Progenitor cell of endocrine pancreas (in vitro differentiated cells): Measurements from ENCODE around the gene JPH3. TPM values are rescaled to one million over a fixed set of nuclear protein-coding genes. Genes with fewer than 3 reads are reported as not detected.
A peak's percentile ranks its signal among the peaks of the same experiment; 100 is the strongest.

Experiments
- DNase-seq: peaks from one replicate; pipeline ENCODE4 v3.0.0; 2021; ENCODE audit warnings: low spot score; ENCODE audit not compliant: unreplicated experiment
- H3K27ac Mint-ChIP-seq: 2 replicates; pipeline ENCODE4 v1.8.0; 2021; ENCODE audit warnings: mild to moderate bottlenecking, moderate library complexity, mixed read lengths
- H3K27me3 Mint-ChIP-seq: 2 replicates; pipeline ENCODE4 v1.8.0; 2021; ENCODE audit warnings: mixed read lengths
- H3K36me3 Mint-ChIP-seq: 2 replicates; pipeline ENCODE4 v1.8.0; 2022; ENCODE audit warnings: mixed read lengths; ENCODE audit not compliant: insufficient read depth
- H3K4me1 Mint-ChIP-seq: 2 replicates; pipeline ENCODE4 v1.8.0; 2021; ENCODE audit warnings: low read depth, mixed read lengths
- H3K4me3 Mint-ChIP-seq: 2 replicates; pipeline ENCODE4 v1.8.0; 2021; ENCODE audit warnings: low read depth, mild to moderate bottlenecking, moderate library complexity, mixed read lengths
- H3K9me3 Mint-ChIP-seq: 2 replicates; pipeline ENCODE4 v1.8.0; 2021; ENCODE audit warnings: low read depth, mixed read lengths
- CTCF ChIP-seq: fragments of 200-600 bp; sonication (generic); IDR thresholded peaks from one replicate; pipeline ENCODE4 v1.5.0; 2021; ENCODE audit warnings: antibody characterized with exemption, mild to moderate bottlenecking; ENCODE audit not compliant: unreplicated experiment
- total RNA-seq: library from RNA; stranded (reverse); gene quantifications from 2 replicates; pipeline ENCODE4 v1.2.1, GENCODE V29; 2021

The JPH3 gene
- total RNA-seq, 1 donor from 2014 or later: 26.4 TPM

GRCh38 chr16:87720446-87720845 lies 118.1 kb downstream of the JPH3 start:
- Mint-ChIP-seq H3K4me1 (peaks cover 16% of the 10 kb centered on the region), H3K36me3 (peaks cover 38% of the 10 kb centered on the region), H3K9me3 (no peaks in the 10 kb centered on the region), H3K27me3 (no peaks in the 10 kb centered on the region), H3K4me3 (no peak overlapping the region), H3K27ac (no peak overlapping the region)
- DNase-seq: no peak
- no peak for TF ChIP-seq CTCF

DNA sequence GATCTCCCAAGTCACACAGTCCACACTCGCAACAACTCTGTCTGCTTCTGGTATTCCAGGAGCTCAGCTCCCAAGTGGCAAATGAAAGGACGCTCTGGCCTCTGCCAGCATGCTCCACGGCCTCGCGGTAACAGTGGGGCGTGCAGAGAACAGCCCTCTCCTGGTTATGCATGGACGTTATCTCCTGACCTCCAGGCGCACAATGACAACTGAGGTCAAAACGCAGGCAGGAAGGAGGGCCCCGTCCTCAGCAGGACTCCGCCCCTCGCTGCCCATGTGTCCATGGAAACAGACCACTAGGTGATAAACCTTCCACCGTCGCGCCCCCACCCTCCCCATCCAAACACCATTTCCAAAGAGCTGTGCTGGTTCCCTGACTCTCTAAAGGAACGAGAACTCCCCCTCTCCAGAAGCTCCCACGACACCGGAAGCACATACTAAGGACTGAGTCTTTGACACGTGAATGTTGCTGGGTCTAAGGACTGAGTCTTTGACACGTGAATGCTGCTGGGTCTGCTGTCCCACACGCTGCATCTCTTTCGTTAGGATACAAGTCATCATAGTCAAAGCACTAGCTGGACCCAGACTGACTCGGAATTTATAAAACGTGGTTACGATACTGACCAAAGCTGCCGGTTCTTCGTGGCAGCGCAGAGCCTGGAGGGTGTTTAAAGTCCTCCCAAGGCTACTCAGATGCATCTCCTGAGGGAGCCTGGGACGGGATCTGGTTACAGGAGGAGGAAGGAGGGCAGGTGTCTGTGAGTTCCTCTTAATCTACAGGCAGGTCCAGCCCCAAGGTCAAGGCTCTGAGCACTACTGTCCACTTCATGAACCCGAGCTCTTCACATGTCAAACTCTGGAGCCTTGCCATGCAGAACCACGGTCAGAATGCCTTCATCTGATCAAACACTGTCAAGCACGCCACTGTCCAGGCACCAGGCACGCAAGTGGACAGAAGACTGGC lies 119.6 kb downstream of the JPH3 start:
- no peak for DNase-seq
- Mint-ChIP-seq H3K27me3 (no peaks in the 10 kb centered on the region), H3K4me1 (peaks cover 16% of the 10 kb centered on the region), H3K27ac (peak overlapping the region; percentile 29), H3K36me3 (peaks cover 39% of the 10 kb centered on the region), H3K9me3 (no peaks in the 10 kb centered on the region), H3K4me3 (no peak overlapping the region)
- no peak for TF ChIP-seq CTCF

- Mint-ChIP-seq H3K4me3 (no peak overlapping the region), H3K4me1 (peaks cover 16% of the 10 kb centered on the region), H3K9me3 (no peaks in the 10 kb centered on the region), H3K27ac (peak overlapping the region; percentile 29), H3K27me3 (no peaks in the 10 kb centered on the region), H3K36me3 (peaks cover 40% of the 10 kb centered on the region)
- DNase-seq: no peak
- no peak for TF ChIP-seq CTCF
Measured at GRCh38 chr16:87722590-87723225, 120.4 kb downstream of the JPH3 start.

DNA sequence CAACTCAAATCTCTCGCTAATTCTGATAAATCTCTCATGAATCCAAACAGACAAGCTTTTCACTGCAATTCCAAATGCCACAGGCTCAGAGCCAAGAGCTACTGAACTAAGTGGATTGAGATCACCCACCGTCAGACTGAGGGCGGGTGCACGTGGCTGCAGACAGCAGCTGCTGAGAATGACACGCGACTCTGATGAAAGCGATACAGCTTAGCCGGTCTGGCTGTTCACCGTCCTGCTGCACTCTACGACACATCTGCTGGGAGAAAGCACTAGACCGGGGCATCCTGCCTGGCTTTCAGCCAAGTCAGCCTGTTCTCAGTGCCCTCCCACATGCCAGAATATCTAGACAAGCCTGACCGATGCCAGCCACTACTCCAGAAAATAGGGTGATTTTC lies 120.9 kb downstream of the JPH3 start:
- H3K4me1 Mint-ChIP-seq: peaks cover 16% of the 10 kb centered on the region
- TF ChIP-seq CTCF: no peak
- peaks cover 37% of the 10 kb centered on the region for H3K36me3 Mint-ChIP-seq
- no peaks in the 10 kb centered on the region for H3K9me3 Mint-ChIP-seq
- no peaks in the 10 kb centered on the region for H3K27me3 Mint-ChIP-seq
- DNase-seq: no peak
- no peak overlapping the region for H3K27ac Mint-ChIP-seq
- H3K4me3 Mint-ChIP-seq: no peak overlapping the region

DNA sequence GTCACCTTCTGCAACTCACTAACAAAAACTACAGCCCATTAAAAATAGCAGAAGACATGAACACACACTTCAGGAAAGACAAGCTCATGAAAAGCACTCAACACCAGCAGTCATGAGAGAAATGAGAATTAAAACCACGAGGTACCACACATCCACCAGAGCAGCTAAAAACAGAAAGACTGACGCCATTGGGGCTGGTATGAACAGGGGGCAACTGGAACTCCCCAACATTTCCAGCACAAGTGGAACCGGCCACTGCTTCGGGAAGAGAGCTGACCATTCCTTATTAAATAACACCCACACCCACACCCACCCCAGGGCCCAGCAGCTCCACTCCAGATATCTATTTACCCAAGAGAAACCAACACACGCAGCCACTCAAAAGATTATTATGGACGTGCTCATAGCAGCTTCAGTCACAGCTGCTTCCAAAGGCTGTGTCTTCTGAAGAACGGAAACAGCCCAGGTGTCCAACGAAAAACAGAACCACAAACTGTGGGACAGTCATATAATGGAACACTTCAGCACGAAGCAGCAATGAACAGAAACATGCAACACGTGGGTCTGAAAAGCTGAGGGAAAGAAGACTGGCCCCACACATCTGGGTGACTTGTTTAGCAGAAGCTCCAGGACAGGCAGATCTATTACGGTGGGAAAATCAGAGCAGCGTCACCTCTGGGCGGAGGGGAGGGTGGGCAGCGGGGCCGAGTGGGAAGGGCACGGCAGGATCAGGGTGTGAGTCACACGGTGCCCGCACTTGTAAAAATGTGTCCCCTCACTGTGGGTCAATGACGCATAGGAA lies 122.4 kb downstream of the JPH3 start:
- Mint-ChIP-seq H3K36me3 (peaks cover 34% of the 10 kb centered on the region), H3K27ac (no peak overlapping the region), H3K9me3 (no peaks in the 10 kb centered on the region), H3K27me3 (no peaks in the 10 kb centered on the region), H3K4me3 (no peak overlapping the region), H3K4me1 (peaks cover 11% of the 10 kb centered on the region)
- DNase-seq: no peak
- TF ChIP-seq CTCF: no peak
